Right atrium auricular region (tissue), 2 donors: ENCODE data around the gene MOBP. TPM values are rescaled to one million over a fixed set of nuclear protein-coding genes. Genes with fewer than 3 reads are reported as not detected.

Experiments used
- DNase-seq: peaks from one replicate; pipeline ENCODE4 v3.0.0-alpha.2; 2019; ENCODE audit warnings: low spot score
- H3K27ac ChIP-seq, 2 donors: fragments of 200-600 bp; sonication (generic); 1 replicate in 1 of 2; 2 replicates in 1 of 2; pipeline ENCODE4 v1.5.1; 2016 to 2019
- H3K27me3 ChIP-seq, 2 donors: fragments of 200-600 bp; sonication (generic); one replicate each; pipeline versions ENCODE4 v1.5.1 to v1.6.0; 2017 to 2019
- H3K36me3 ChIP-seq: fragments of 200-600 bp; sonication (generic); one replicate; pipeline ENCODE4 v1.5.1; 2016
- H3K4me1 ChIP-seq, 2 donors: fragments of 200-600 bp; sonication (generic); one replicate each; pipeline versions ENCODE4 v1.5.1 to v1.6.0; 2017 to 2019
- H3K4me3 ChIP-seq, 2 donors: fragments of 200-600 bp; sonication (generic); 1 replicate in 1 of 2; 2 replicates in 1 of 2; pipeline ENCODE4 v1.5.1; 2017 to 2019; ENCODE audit warnings: mild to moderate bottlenecking in 1 of 2, moderate library complexity in 1 of 2
- H3K9me3 ChIP-seq, 2 donors: fragments of 200-600 bp; sonication (generic); one replicate each; pipeline ENCODE4 v1.5.1; 2019
- total RNA-seq, 2 donors: library from RNA; depleted of rRNA; stranded (reverse); fragments of >200 nt; gene quantifications; one replicate each; pipeline ENCODE4 v1.1.0, GENCODE V29; 2016
- TF ChIP-seq, protein P1 (sequence below), 2 donors: fragments of 200-600 bp; sonication (generic); IDR thresholded peaks; one replicate each; pipeline ENCODE4 v1.5.1; 2019; ENCODE audit warnings: antibody characterized with exemption in 2 of 2

Gene MOBP
- total RNA-seq, 2 donors from 2014 or later, result 0.20 TPM; not detected in 1

GRCh38 chr3:39476783-39477182 is 9.3 kb downstream of the MOBP start:
- H3K9me3 ChIP-seq, result peaks cover 0 to 9% of the 10 kb centered on the region in 2 donors
- H3K4me3 ChIP-seq, result no peak overlapping the region
- H3K27ac ChIP-seq, result no peak overlapping the region
- H3K27me3 ChIP-seq, result no peaks in the 10 kb centered on the region
- no peaks in the 10 kb centered on the region for H3K4me1 ChIP-seq
- DNase-seq, result no peak
- H3K36me3 ChIP-seq, result no peaks in the 10 kb centered on the region
- TF ChIP-seq, protein P1, sequence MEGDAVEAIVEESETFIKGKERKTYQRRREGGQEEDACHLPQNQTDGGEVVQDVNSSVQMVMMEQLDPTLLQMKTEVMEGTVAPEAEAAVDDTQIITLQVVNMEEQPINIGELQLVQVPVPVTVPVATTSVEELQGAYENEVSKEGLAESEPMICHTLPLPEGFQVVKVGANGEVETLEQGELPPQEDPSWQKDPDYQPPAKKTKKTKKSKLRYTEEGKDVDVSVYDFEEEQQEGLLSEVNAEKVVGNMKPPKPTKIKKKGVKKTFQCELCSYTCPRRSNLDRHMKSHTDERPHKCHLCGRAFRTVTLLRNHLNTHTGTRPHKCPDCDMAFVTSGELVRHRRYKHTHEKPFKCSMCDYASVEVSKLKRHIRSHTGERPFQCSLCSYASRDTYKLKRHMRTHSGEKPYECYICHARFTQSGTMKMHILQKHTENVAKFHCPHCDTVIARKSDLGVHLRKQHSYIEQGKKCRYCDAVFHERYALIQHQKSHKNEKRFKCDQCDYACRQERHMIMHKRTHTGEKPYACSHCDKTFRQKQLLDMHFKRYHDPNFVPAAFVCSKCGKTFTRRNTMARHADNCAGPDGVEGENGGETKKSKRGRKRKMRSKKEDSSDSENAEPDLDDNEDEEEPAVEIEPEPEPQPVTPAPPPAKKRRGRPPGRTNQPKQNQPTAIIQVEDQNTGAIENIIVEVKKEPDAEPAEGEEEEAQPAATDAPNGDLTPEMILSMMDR (IDR thresholded peaks at IDR 0.05), result no peak

GRCh38 chr3:39478226-39478625 is 10.7 kb downstream of the MOBP start:
- Histone ChIP-seq H3K36me3 (no peaks in the 10 kb centered on the region), H3K27me3 (no peaks in the 10 kb centered on the region), H3K4me3 (no peak overlapping the region), H3K9me3 (peaks cover 0 to 9% of the 10 kb centered on the region in 2 donors), H3K4me1 (no peaks in the 10 kb centered on the region), H3K27ac (no peak overlapping the region)
- TF ChIP-seq, protein P1 (IDR thresholded peaks at IDR 0.05), result no peak
- no peak for DNase-seq

- H3K4me1 ChIP-seq, result no peaks in the 10 kb centered on the region
- DNase-seq, result no peak
- no peaks in the 10 kb centered on the region for H3K36me3 ChIP-seq
- TF ChIP-seq, protein P1 (IDR thresholded peaks at IDR 0.05), result no peak
- no peaks in the 10 kb centered on the region for H3K27me3 ChIP-seq
- H3K9me3 ChIP-seq, result peaks cover 0 to 9% of the 10 kb centered on the region in 2 donors
- no peak overlapping the region for H3K4me3 ChIP-seq
- no peak overlapping the region for H3K27ac ChIP-seq
Observed at GRCh38 chr3:39479701-39480414, 12.4 kb downstream of the MOBP start.

GRCh38 chr3:39485547-39485946 is 18.1 kb downstream of the MOBP start:
- no peaks in the 10 kb centered on the region for H3K4me1 ChIP-seq
- no peaks in the 10 kb centered on the region for H3K9me3 ChIP-seq
- no peak for DNase-seq
- no peaks in the 10 kb centered on the region for H3K27me3 ChIP-seq
- H3K4me3 ChIP-seq, result no peak overlapping the region
- TF ChIP-seq, protein P1 (IDR thresholded peaks at IDR 0.05), result no peak
- H3K27ac ChIP-seq, result no peak overlapping the region
- H3K36me3 ChIP-seq, result no peaks in the 10 kb centered on the region

DNA sequence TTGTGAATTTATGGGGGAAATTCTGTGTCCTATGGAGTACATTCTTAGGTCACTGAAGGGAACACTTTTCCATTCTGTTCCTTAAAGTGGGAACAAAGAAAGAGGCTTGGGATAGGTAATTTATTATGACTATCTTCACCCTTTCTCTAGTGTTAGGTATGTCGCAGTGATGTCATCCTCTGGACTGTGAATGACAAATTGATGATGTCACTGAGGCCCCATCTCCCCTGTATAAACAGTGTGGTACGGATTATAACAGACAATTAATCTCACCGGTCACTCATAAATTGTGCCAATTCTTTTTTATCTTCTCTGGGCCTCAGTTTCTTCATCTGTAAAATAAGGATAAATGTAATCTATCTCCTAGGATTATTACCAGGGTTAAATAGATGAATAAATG is 23.5 kb downstream of the MOBP start:
- Histone ChIP-seq H3K36me3 (no peaks in the 10 kb centered on the region), H3K27me3 (no peaks in the 10 kb centered on the region), H3K9me3 (no peaks in the 10 kb centered on the region), H3K4me3 (no peak overlapping the region), H3K27ac (no peak overlapping the region), H3K4me1 (no peaks in the 10 kb centered on the region)
- no peak for DNase-seq
- TF ChIP-seq, protein P1 (IDR thresholded peaks at IDR 0.05), result no peak
